ENCODE data around the gene MAD1L1. TPM values are rescaled to one million over a fixed set of nuclear protein-coding genes. Genes with fewer than 3 reads are reported as not detected.

MAD1L1 gene
- polyA plus RNA-seq, 1 experiment, result 32.0 TPM

DNA sequence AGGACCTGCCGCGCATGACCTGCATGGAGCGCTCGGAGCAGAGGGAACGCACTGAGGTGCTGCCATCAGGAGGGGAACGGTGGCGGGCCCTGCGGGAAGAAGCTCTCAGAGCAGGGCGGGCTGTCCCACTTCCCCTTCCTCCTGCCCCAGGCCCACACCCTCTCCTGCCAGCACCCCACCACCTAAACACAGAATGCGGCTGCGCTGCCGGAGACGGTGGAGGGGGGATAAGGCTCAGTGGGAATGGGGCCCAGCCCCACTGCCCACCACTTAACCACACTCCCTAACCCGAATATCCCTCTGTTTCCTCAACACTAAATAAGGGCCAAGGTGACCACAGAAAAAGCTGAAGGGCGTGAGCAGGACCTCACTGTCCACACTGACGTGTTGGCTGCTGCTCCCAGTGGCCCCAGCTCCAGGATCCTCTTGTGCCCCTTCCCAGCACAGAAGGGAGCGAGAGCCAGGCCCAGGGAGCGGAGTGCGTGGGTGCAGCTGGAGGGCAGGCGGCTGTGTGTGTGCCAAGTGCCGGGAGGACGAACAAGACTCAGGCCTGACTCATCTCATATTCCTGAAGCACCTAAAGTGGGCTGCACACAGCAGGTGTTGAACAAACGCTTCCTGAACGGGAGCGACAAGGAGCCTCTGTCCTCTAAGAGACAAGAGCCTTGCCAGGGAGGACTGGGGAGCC is 116.8 kb downstream of the MAD1L1 start:
- H3K36me3 ChIP-seq (ENCODE audit: control insufficient read depth, insufficient read depth, low read length), result no peaks in the 10 kb centered on the region; the same call in none of the 2 replicates
- no peak for DNase-seq (ENCODE audit: low read depth)
- H3K4me3 ChIP-seq (ENCODE audit: low read depth, low read length), result no peak overlapping the region
- ChIA-PET CTCF (no interaction called here), POLR2A (no interaction called here)
- H3K27me3 ChIP-seq (ENCODE audit: control insufficient read depth, insufficient read depth, low read length), result no peaks in the 10 kb centered on the region
- TF ChIP-seq, protein P1, sequence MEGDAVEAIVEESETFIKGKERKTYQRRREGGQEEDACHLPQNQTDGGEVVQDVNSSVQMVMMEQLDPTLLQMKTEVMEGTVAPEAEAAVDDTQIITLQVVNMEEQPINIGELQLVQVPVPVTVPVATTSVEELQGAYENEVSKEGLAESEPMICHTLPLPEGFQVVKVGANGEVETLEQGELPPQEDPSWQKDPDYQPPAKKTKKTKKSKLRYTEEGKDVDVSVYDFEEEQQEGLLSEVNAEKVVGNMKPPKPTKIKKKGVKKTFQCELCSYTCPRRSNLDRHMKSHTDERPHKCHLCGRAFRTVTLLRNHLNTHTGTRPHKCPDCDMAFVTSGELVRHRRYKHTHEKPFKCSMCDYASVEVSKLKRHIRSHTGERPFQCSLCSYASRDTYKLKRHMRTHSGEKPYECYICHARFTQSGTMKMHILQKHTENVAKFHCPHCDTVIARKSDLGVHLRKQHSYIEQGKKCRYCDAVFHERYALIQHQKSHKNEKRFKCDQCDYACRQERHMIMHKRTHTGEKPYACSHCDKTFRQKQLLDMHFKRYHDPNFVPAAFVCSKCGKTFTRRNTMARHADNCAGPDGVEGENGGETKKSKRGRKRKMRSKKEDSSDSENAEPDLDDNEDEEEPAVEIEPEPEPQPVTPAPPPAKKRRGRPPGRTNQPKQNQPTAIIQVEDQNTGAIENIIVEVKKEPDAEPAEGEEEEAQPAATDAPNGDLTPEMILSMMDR (IDR thresholded peaks at IDR 0.05; ENCODE audit: insufficient read depth, low read depth, low read length), result no peak

GRCh38 chr7:2114926-2115759 is 117.6 kb downstream of the MAD1L1 start:
- no peaks in the 10 kb centered on the region for H3K27me3 ChIP-seq (ENCODE audit: control insufficient read depth, insufficient read depth, low read length)
- TF ChIP-seq, protein P1 (IDR thresholded peaks at IDR 0.05; ENCODE audit: insufficient read depth, low read depth, low read length), result no peak
- CTCF ChIA-PET, result no interaction called here
- H3K4me3 ChIP-seq (ENCODE audit: low read depth, low read length), result no peak overlapping the region
- DNase-seq (ENCODE audit: low read depth), result no peak
- H3K36me3 ChIP-seq (ENCODE audit: control insufficient read depth, insufficient read depth, low read length), result no peaks in the 10 kb centered on the region; the same call in none of the 2 replicates
- POLR2A ChIA-PET, result no interaction called here

DNA sequence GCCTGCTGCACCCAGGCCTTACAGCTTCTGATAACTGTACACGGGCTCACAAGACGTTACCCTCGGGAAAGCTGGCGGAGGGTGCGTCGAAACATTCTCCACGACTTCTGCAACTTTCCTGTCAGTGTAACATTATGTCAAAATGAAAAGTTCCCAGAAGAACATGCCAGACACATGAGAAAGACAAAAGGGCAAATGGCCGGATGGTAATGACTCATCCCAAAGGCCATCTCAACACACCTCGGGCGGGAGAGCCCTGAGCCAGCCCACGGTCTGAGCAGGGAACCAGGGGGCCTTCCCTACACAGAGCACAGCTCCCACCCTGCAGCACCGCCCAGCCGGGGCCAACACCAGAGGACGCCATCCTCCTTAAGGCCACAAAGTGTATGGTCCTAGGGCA is 118.7 kb downstream of the MAD1L1 start:
- TF ChIP-seq, protein P1 (IDR thresholded peaks at IDR 0.05; ENCODE audit: insufficient read depth, low read depth, low read length), result no peak
- Histone ChIP-seq H3K27me3 (ENCODE audit: control insufficient read depth, insufficient read depth, low read length) (no peaks in the 10 kb centered on the region), H3K4me3 (ENCODE audit: low read depth, low read length) (no peak overlapping the region), H3K36me3 (ENCODE audit: control insufficient read depth, insufficient read depth, low read length) (no peaks in the 10 kb centered on the region; the same call in none of the 2 replicates)
- no peak for DNase-seq (ENCODE audit: low read depth)
- POLR2A ChIA-PET, result no interaction called here
- CTCF ChIA-PET, result no interaction called here

DNA sequence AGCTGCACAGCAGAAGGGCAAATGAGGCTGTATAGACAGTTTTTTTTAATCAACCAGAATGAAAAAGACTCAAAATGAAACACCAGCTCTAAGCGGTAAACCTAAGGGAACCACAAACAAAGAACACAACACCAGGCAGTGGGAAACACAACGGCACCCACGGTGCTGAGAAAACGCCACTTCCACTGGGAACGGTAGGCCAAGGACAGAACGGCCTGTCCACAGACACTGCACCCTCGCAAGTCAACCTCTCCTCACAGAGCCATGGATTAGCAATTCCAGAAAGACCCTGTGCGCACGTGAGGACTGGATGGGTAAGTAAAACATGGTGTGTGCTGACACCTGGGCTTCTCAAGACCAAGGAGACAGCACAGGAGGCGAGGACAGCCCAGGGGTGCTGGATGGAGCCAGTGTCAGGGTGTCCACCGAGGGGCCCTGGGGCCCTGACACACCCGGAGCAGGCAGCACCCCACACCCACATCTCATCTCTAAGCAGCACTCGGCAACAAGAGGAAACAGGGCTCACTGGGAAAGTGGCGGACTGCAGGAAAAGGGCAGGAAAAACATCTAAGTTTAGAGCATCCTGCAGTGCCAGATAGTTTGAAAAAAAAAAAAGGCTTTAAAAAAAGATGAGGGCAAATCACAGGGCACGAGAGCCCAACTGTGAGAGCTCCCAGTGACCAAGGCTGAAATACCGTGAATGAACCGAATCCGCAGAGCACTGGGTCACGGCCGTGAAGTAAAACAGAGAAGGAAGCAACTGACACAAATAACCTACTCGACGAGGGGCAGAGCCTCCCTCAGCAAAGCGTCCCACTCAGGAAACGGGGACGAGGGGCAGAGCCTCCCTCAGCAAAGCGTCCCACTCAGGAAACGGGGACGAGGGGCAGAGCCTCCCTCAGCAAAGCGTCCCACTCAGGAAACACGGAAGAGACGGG is 120.2 kb downstream of the MAD1L1 start:
- Histone ChIP-seq H3K36me3 (ENCODE audit: control insufficient read depth, insufficient read depth, low read length) (no peaks in the 10 kb centered on the region; the same call in none of the 2 replicates), H3K27me3 (ENCODE audit: control insufficient read depth, insufficient read depth, low read length) (no peaks in the 10 kb centered on the region), H3K4me3 (ENCODE audit: low read depth, low read length) (no peak overlapping the region)
- DNase-seq (ENCODE audit: low read depth), result no peak
- ChIA-PET POLR2A (no interaction called here), CTCF (interaction anchor here (0.9 to 1.0 kb wide), 2 partner anchors 8 to 77 kb away, joined by 3 read pairs; no protein-coding TSS in a partner anchor)
- TF ChIP-seq, protein P1 (IDR thresholded peaks at IDR 0.05; ENCODE audit: insufficient read depth, low read depth, low read length), result no peak
